ENCODE data around the gene SRGAP1.
"Not testable (repeated sequence)": the region's sequence is repeated elsewhere in the genome, so short reads cannot be mapped to it uniquely, and the experiment has no call there.

The SRGAP1 gene

GRCh38 chr12:64166606-64167005 lies 322.1 kb downstream of the SRGAP1 start:
- not testable (repeated sequence) for DNase-seq (ENCODE audit: low read depth in 2 of 2)

GRCh38 chr12:64167041-64167440 lies 322.5 kb downstream of the SRGAP1 start:
- not testable (repeated sequence) for DNase-seq (ENCODE audit: low read depth in 2 of 2)

- DNase-seq (ENCODE audit: low read depth in 2 of 2): no peak
Observed at GRCh38 chr12:64170024-64170423, 325.5 kb downstream of the SRGAP1 start.

- no peak for DNase-seq (ENCODE audit: low read depth in 2 of 2)
Observed at GRCh38 chr12:64170730-64171129, 326.2 kb downstream of the SRGAP1 start.

GRCh38 chr12:64171715-64172114 lies 327.2 kb downstream of the SRGAP1 start:
- DNase-seq (ENCODE audit: low read depth in 2 of 2): no peak

GRCh38 chr12:64172143-64172970 lies 327.9 kb downstream of the SRGAP1 start:
- no peak for DNase-seq (ENCODE audit: low read depth in 2 of 2)

GRCh38 chr12:64173456-64173855 lies 329.0 kb downstream of the SRGAP1 start:
- DNase-seq (ENCODE audit: low read depth in 2 of 2): no peak

GRCh38 chr12:64175254-64175945 lies 330.9 kb downstream of the SRGAP1 start:
- DNase-seq (ENCODE audit: low read depth in 2 of 2): no peak

GRCh38 chr12:64177001-64177400 lies 332.5 kb downstream of the SRGAP1 start:
- DNase-seq (ENCODE audit: low read depth in 2 of 2): no peak

- DNase-seq (ENCODE audit: low read depth in 2 of 2): no peak
Observed at GRCh38 chr12:64178122-64178521, 333.6 kb downstream of the SRGAP1 start.

- no peak for DNase-seq (ENCODE audit: low read depth in 2 of 2)
Observed at GRCh38 chr12:64180951-64181350, 336.5 kb downstream of the SRGAP1 start.

GRCh38 chr12:64181430-64182291 lies 337.2 kb downstream of the SRGAP1 start:
- no peak for DNase-seq (ENCODE audit: low read depth in 2 of 2)

- no peak for DNase-seq (ENCODE audit: low read depth in 2 of 2)
Observed at GRCh38 chr12:64184216-64184615, 339.7 kb downstream of the SRGAP1 start.

GRCh38 chr12:64186789-64187188 lies 342.3 kb downstream of the SRGAP1 start:
- DNase-seq (ENCODE audit: low read depth in 2 of 2): no peak

GRCh38 chr12:64187370-64187769 lies 342.9 kb downstream of the SRGAP1 start:
- no peak for DNase-seq (ENCODE audit: low read depth in 2 of 2)

GRCh38 chr12:64187794-64188193 lies 343.3 kb downstream of the SRGAP1 start:
- DNase-seq (ENCODE audit: low read depth in 2 of 2): no peak

GRCh38 chr12:64189530-64189929 lies 345.0 kb downstream of the SRGAP1 start:
- DNase-seq (ENCODE audit: low read depth in 2 of 2): no peak

GRCh38 chr12:64190140-64190539 lies 345.6 kb downstream of the SRGAP1 start:
- DNase-seq (ENCODE audit: low read depth in 2 of 2): no peak

- DNase-seq (ENCODE audit: low read depth in 2 of 2): no peak
Observed at GRCh38 chr12:64192644-64193444, 348.3 kb downstream of the SRGAP1 start.

GRCh38 chr12:64193931-64194330 lies 349.4 kb downstream of the SRGAP1 start:
- no peak for DNase-seq (ENCODE audit: low read depth in 2 of 2)

Data from stimulated activated CD8-positive, alpha-beta memory T cell treated with anti-CD3 and anti-CD28 coated beads, Interleukin-7, amount 100 ng/mL, for 1 hour (primary cell).